HG02943 (cell line): Measurements from ENCODE around the gene CATSPERB.

Experiments
- ATAC-seq: cut with Tn5 transposase; IDR thresholded peaks from one replicate; pipeline ENCODE4 v1.9.1; 2021; ENCODE audit warnings: mild to moderate bottlenecking, low read depth, moderate library complexity; ENCODE audit not compliant: unreplicated experiment

The CATSPERB gene, protein sequence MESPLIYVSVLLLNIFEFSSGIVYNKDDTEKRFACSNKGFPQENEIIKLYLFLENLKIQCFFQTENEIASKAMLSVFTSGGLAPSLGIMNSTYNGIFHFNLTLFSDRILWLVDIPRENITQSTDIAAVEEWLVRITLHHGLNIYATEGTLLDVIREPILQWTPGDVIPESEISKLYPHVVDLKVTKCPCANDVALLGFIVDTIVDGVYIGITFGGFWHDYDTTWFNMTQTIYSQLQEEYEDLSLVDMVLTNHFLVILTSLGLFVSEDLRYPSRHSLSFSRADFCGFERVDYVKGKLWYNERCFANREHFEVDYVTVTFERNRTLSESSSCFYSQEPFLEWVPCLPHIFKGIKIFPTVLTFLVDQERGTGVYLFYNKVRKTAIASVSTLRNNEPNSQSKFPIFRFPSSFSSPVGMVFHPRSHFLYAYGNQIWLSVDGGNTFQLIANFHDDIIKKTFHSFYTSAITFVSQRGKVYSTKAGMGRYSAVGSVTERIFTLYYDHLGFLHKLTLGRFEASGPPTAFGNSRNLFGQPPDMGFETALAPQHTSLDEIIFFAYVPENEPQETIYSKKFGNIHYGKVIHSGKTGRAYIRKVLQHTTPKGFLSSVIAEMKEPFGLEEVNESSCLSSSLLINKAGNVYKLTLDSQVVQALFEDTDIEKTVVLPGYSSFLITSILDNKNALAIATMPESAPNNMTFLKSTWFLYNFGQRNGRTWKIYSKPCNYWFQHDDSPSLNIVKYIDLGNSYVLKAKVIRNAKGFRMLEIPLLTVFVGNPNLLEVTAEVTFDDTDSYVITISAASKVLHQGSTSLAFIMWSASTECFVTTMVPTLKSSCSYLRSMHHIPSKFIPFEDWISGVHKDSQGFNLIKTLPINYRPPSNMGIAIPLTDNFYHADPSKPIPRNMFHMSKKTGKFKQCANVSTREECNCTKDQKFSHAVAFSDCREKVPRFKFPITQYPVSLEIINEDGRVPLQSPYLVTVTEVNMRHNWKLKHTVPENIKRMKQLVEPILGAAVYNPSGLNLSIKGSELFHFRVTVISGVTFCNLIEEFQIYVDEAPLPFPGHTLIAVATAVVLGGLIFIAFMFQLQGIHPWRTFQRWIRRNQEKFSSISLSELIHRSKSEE

DNA sequence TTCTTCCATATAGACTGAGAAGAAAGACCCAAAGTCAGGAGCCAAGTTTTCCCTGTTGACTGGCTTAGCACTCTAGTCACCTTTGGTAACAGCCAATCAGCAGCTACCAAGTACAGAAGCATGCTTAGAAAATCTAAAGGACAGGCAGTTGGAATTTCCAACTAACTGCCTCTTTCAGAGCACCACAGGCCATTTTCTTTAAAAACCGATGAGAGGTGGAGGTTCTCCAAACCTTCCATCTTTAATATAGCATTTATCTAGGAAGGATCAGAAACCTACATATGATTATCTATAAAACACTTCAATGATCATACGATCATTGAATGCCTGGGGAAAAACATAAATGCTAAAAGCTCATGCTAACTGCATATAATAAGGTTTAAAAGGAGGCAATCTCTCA, at the start of gene CATSPERB:
Gene CATSPERB, minus strand, starts transcription at position 101 of the 400 bp plus-strand sequence. CDS start 2,607 bp downstream, outside the sequence.
- no peak for ATAC-seq

DNA sequence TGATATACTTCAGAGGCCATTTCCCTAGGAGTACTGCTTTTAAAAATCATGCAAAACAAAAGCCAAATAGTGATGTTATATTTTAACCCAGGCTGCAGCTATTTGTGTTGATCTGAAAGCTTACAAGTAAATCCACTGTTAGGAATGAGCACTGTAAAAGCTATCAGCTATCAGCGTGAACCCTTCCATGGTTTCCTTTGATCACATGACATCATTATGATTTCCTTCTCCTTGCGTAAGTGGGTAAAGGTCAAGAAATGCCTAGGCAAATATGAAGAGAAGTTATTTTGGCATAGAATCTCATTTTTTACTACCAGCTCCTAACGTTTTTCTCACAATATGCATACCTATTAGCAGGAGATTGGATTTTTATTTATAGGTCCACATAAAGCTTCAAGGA, 48.6 kb upstream of the CATSPERB start:
- no peak for ATAC-seq

DNA sequence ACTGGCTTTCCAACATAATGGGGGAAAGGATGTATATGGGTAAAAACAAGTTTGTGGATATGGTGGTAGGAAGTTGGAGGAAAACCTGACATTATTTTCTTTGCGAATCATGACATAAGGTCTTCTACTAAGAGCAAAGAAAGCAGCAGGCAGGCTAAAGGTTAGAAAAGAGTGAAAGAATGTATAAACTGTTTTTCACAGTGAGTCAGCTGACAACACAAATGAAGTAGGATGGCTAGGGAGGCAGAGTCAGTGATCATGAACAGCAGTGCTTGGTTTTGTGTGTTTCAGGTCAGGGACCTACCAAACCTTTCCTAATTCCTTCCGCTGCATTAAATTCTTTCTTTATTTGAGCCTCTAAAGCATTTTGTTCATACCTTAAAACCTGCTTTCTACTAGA, 46.3 kb upstream of the CATSPERB start:
- ATAC-seq, result no peak

DNA sequence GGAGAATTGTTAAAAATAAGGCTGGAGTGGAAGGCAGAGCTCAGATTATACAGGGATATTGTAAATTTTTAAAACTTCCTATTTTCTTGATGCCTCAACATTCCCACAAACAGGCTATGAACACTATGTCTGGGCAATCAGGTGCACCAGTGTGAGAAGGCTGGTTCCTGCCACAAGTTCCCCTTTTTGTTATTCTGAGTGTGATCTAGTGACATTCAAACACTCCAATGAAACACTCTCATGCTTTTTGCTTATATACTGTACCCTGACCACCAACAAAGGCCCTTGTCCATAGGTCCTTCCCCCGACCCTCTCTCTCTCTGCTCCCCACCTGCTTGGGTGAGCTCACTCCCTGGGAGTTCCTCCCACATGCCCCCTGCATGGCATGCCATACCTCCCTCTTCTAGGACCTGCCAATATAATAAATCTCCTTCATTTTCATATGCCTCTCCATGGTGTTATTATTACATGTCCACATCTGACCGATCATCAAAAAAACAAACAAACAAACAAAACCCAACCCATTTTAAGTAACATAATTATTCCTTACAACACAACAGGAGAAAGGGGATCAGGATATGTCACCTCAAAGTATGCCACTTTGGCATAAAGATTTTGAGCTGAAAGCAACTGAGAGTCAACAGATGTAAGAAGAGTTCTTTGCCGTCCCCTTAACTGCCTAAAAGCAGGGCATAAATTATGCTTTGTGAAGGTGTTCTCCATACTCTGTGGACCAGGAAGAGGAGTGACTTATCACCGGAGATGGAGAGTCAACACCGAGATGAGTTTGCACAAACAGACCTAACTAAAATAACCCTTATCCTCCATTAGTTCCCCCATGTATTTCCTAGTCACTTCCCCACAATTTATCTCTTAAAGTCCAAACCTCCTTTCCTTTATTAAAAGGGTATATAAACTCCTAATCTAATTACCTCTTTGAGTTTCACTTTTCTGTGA, 42.5 kb upstream of the CATSPERB start:
- ATAC-seq, result no peak

DNA sequence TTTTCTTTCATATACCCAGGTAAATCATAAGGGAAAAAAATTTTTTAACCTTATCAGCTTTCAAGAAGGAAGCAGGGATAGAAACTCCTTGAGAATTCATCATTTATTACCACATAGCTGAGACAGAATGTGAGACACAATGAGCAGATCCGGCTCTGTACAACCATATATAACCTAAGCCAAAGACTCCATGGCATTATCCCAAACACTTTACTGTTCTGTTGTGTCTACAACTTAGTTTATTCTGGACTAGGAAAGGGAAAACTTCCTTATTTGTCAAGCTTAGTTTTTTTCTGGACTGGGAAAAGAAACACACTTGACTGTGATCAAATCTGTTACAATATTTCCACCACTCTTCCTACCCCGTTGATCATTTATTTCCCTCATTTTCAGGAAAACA, 38.3 kb upstream of the CATSPERB start:
- no peak for ATAC-seq

DNA sequence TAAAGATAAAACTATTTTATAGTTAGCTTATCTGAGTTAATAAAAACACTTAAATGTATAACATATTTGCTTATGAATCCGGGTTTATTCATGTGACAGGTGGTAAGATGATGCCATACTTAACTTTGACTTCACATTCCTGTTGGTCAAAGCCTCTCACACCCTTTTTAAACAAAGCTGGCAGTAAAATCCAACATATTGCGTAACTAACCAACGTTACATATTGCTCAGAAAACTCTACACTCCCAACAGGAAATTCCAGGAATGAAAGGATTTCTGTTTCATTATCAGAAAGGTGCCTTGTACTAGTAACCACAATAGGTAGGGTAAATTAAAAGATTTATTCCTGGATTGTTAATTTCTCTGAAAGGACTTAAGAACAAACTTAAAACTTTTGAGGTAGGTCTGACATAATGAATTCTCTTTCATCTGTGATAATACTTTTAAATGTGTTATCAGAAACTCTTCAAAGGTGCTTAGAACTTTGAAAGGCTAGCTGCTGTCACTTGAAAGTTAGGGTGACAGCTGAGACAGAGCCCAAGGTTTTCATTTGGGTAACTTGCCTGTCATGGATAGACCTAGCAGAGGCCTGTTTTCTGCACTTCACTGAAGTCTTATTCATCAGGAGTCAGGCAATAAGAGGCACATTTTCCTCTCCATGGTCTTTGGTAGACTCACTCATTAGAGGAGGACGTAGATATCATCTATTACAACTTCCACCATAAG, 23.8 kb upstream of the CATSPERB start:
- no peak for ATAC-seq

DNA sequence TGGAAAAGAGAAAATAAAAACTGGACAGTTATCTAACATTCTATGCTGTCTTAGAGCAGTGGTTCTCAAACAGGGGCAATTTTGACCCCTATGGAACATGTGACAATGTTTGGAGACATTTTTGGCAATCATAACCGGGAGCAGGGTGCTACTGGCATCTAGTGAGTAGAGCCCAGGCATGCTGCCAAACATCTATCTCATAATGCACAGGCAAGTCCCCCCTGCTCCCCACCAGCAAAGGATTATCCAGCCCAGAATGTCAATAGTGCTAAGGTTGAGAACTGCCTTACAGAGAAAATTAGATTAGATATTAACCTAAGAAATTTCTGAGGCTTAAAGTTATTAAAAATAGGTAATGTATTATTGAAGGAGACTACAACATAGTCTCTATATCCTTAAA, 22.9 kb upstream of the CATSPERB start:
- ATAC-seq, result no peak

DNA sequence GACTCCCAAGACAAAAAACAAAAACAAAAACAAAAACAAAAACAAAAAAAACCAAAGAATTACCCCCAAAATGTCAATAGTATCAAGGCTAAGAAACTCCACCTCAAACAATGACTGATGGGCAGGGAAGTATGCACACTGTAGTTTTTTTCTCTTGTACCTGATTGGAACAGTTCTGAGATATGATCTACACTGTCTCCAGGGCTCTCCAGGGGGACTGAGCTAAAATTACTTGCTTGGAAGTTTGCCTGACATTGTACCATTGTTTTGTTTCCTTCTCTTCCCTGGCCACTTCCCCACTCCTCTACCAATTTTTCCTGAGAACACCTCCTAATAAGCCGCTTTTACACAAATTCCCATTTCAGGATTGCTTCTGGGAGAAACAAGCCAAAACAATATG, 22.3 kb upstream of the CATSPERB start:
- no peak for ATAC-seq

DNA sequence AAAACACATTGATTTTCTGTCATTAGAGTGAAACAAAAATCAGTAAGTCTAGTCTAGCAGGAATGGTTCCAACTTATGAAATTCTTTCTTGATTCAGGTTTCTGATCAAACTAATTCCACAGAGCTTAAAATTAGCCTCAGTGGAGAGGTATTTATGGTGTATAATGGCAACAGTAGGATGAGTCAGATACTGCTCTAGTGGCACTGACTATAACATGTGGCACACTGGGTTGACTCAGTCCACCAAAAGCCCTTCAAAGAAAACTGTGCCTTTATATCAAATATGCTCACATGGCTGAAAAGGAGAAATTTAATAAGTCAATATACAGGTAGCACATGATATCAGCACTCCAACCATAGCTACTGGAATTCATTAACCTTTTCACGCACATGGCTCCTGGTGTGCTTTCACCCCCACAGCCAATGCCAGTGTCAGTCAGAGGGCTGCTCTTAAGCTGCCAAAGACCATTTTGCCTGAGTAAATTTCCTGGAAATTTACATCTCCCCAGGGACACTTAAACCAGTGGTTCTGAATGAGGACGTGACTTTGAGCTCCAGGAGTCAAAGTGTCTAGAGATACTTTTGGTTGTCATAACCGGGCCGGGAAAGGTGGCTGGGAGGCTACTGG, 21.7 kb upstream of the CATSPERB start:
- ATAC-seq, result no peak

DNA sequence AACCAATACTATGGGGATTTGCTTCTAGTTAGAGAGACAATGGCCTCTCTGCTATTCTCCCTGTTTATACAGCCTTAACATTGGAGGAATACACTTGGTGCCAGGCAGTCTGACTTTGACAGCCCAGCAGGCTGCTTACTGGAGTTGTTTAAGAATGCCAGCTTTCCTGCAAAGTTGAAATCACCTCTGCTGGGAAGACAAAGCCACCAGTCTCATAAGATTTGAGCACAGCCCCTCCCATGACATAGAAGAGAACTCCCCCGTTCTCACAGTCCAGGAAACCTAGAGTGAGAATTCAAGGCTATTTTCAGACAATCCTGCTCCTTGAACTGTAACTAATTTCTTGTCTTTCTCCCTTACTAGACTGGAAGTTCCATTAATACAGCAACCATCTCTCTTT, 21.1 kb upstream of the CATSPERB start:
- ATAC-seq, result no peak

DNA sequence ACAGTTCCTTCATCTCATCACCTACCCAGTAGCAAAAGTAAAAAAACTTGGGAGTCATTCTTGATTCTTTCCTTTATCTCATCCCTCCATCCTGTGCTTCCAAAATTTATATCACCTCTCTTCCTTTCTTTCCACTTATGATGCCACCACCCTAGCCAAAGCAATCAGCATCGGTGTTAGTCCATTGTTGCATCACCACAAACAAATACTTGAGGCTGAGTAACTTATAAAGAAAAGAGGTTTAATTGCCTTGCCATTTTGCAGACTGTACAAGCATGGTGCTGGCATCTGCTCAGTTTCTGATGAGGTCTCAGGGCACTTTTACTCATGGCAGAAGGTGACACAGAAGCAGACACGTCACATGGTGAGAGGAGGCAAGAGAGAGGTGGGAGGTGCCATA, 19.8 kb upstream of the CATSPERB start:
- ATAC-seq, result no peak

DNA sequence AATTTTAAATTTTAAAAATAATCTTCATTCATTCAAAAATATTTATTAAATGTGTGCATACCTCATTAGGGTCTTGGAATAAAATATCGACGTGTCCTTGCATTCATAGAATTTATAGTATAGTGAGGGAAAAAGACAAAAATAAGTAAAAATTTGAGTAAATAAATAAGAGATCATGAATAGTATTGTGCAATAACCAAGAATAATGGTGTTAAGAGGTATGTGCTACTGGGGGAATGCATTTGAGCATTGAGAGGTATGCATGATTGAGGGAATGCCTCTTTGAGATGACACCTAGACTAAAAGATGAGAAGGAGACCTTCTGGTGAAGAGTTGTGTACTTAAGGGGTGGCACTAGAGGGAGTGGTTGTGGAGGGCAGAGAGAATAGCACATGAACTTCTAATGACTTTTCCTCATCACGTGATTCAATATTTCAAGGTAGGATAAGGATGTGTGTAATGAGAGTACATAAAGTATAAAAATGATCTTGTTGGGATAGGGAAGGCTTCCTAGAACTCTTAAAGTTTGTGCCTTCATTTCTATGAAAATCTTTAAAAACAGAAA, 18.8 kb upstream of the CATSPERB start:
- ATAC-seq, result no peak

DNA sequence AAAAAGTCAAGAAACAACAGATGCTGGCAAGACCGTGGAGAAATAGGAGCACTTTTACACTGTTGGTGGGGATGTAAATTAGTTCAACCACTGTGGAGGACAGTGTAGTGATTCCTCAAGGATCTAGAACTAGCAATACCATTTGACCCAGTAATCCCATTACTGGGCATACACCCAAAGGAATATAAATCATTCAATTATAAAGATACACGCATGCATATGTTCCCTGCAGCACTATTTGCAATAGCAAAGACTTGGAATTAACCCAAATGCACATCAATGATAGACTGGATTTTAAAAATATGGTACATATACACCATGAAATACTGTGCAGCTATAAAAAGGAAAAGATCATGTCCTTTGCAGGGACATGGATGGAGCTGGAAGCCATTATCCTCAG, 18.0 kb upstream of the CATSPERB start:
- ATAC-seq, result no peak

DNA sequence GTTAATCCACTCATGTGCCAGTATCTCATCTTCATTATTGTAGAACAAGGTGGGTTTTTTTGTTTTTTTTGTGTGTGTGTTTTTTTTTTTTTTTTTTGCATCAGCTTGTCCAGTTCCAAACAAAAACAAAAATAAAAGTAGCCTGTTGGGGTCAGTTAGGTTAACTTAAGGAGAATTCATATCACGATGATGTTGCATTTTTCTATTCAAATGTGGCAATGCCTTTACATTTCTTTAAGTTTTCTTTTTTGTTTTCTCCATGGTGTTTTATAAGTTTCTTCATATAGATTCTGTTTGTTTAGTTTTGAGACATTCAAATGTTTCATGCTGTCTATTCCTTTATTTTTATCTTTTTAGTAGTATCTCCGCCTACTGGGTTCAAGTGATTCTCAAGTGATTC, 16.2 kb upstream of the CATSPERB start:
- no peak for ATAC-seq

DNA sequence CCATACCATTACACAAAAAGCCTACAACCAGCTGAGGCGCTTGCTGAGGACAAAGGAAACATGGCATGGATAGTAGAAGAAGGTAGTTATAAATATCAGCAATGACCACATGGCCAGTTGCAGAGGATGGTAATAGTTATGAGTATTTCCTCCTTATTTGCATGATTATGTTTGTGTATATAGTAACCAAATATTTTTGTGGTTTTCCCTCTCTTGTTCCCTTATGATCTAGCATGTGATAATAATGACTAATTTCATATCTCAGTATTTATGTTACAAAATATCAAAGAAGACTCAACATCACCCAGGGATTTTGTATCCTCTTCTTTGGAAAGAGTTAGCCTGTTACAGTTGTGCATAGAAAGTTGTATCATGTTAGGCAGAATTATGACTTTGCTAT, 13.5 kb upstream of the CATSPERB start:
- ATAC-seq, result no peak

DNA sequence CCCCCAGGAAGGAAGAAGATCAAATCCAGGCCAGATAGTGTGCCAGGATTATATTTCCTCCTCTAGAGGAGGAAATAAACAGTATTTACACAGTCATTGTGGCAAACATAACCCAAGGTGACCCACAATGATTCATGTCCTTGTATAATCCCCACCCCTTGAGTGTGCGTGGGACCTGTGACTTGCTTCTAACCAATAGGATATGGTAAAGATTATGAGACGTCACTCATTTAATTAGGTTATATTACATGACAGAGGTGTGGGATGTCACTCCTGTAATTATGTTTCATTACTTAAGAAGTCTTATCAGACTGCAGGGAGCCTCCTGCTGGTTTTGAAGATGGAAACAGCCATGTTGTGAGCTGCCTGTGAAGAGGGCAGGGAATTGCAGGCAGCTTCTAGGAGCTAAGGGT, 12.2 kb upstream of the CATSPERB start:
- ATAC-seq, result no peak

DNA sequence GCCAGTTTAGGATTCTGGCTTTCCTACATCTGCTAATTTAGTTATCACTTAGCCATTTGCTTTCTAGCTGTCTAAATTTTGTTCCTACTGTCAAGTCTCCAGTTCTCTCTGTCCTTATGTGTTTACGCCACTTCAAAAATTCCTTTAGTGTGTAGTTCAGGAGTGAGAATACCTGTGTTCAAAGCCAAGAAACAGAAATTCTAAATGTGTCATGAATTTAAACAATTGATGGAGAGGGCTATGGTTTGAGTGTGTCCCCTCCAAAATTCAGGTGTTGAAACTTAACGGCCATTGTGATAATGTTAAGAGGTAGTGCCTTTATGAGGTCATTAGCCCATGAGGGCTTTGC, 11.4 kb upstream of the CATSPERB start:
- no peak for ATAC-seq

DNA sequence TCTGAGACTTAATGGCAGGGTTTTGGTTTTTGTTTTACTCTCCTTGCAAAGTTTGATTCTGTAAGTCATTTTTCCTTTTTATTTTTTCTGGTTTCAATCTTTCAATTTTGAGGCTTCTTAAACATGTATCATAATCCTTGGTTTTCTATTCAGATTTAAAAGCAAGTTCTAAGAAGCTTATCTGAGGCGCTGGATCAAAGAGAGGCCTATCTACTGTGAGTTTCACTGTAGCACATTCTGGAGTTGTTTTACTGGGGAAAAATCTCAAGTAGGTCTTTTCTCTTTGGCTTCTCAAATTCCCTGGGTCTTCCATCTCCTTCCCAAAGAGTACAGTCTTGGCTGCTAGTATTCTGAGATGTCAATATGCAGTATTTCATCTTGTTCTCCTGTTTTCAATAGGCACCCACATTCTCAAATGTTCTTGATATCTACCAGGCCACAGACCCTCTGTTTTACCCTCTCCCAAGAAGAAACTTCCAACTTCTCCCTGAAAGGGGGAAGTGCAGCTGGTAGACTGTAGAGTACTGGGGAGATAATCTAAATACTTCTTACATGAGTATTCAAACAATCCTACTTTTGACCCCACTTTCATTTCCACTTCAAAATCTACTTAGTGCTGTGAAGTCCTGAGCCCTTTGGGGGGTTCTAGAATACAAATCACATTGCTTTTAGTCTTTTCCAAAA, 10.9 kb upstream of the CATSPERB start:
- ATAC-seq, result no peak
